BJ (cell line): ENCODE data around the gene GRAP2. TPM values are rescaled to one million over a fixed set of nuclear protein-coding genes. Genes with fewer than 3 reads are reported as not detected.
"Not testable (repeated sequence)": the region's sequence is repeated elsewhere in the genome, so short reads cannot be mapped to it uniquely, and the experiment has no call there.

ENCODE experiments used
- CTCF ChIA-PET: fragments of 350-600 bp; formaldehyde crosslinking; extraction: SDS; loops from one replicate; lab custom pipeline; 2021; ENCODE audit warnings: antibody characterized with exemption, inconsistent platforms; lab: Yijun Ruan, JAX
- POLR2A ChIA-PET: fragments of 300-600 bp; sonication (Branson Sonifier 250); formaldehyde crosslinking; extraction: SDS; loops from one replicate; lab custom pipeline; 2021; ENCODE audit warnings: antibody characterized with exemption; lab: Charles Lee
- DNase-seq: peaks from one replicate; pipeline ENCODE4 v3.0.0-alpha.2; 2011; ENCODE audit warnings: low read depth
- H3K27me3 ChIP-seq: 2 replicates; pipeline ENCODE4 v1.6.0; 2011; ENCODE audit warnings: low read length; ENCODE audit not compliant: control insufficient read depth, insufficient read depth
- H3K36me3 ChIP-seq: 2 replicates; pipeline ENCODE4 v1.5.1; 2011; ENCODE audit warnings: low read length; ENCODE audit not compliant: control insufficient read depth, insufficient read depth
- H3K4me3 ChIP-seq: 2 replicates; pipeline ENCODE4 v1.5.1; 2011; ENCODE audit warnings: low read depth, mild to moderate bottlenecking, control low read depth, low read length
- polyA plus RNA-seq: library from polyadenylated mRNA; depleted of rRNA; stranded (reverse); fragments of >200 nt; gene quantifications from 2 replicates; pipeline ENCODE4 v1.2.3, GENCODE V29; 2011
- TF ChIP-seq, protein P1 (sequence below): IDR thresholded peaks from 2 replicates; pipeline ENCODE4 v1.5.1; 2011; ENCODE audit warnings: low read depth, mild to moderate bottlenecking, control low read depth, inconsistent platforms, low read length, moderate library complexity; ENCODE audit not compliant: insufficient read depth

Gene GRAP2
- polyA plus RNA-seq, 1 experiment, result not detected

DNA sequence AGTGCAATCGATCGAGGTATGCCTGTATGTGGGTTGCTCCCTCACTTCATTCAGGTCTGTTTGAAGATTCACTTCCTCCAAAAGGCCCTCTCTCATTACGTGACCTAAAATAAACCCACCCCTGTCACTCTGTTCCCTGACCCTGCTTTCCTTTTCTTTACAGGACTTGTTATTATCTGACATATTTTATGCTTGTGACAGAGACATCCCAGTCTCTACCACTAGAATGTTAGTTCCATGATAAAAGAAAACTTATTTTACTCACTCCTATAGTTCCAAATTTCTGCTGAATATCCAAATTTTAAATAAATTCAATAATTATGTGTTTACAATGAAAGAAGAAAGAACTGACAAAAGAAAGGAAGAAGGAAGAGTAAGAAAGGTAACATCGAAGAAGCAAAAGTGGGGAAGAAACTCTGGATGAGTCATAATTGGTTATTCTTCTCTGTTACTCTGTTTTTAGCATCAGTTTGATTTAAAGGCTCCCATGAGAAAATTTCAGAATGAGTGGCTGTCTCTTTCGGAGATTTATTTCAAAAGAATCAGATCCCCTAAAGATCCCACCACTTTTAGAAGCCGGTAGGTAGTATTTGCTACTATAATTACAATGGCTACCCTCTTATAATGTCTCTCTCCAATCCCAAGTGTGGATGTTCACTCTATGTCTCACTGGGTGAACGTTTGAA lies 40.8 kb upstream of the GRAP2 start:
- peaks cover 2% of the 10 kb centered on the region; the same call in 1 of the 2 replicates for H3K27me3 ChIP-seq
- ChIA-PET POLR2A (no interaction called here), CTCF (no interaction called here)
- H3K4me3 ChIP-seq, result no peak overlapping the region
- TF ChIP-seq, protein P1, sequence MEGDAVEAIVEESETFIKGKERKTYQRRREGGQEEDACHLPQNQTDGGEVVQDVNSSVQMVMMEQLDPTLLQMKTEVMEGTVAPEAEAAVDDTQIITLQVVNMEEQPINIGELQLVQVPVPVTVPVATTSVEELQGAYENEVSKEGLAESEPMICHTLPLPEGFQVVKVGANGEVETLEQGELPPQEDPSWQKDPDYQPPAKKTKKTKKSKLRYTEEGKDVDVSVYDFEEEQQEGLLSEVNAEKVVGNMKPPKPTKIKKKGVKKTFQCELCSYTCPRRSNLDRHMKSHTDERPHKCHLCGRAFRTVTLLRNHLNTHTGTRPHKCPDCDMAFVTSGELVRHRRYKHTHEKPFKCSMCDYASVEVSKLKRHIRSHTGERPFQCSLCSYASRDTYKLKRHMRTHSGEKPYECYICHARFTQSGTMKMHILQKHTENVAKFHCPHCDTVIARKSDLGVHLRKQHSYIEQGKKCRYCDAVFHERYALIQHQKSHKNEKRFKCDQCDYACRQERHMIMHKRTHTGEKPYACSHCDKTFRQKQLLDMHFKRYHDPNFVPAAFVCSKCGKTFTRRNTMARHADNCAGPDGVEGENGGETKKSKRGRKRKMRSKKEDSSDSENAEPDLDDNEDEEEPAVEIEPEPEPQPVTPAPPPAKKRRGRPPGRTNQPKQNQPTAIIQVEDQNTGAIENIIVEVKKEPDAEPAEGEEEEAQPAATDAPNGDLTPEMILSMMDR, result no peak
- H3K36me3 ChIP-seq, result no peaks in the 10 kb centered on the region
- no peak for DNase-seq

DNA sequence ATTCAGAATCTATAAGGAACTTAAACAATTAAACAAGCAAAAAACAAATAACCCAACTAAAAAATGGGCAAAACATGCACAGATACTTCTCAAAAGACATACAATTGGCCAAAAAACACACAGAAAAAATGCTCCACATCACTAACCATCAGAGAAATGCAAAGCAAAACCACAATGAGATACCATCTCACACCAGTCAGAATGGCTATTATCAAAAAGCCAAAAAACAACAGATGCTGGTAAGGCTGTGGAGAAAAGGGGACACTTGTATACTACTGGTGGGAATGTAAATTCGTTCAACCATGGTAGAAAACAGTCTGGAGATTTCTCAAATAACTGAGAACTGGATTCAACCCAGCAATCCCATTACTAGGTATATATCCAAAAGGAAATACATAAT lies 32.1 kb upstream of the GRAP2 start:
- TF ChIP-seq, protein P1, result no peak
- POLR2A ChIA-PET, result no interaction called here

DNA sequence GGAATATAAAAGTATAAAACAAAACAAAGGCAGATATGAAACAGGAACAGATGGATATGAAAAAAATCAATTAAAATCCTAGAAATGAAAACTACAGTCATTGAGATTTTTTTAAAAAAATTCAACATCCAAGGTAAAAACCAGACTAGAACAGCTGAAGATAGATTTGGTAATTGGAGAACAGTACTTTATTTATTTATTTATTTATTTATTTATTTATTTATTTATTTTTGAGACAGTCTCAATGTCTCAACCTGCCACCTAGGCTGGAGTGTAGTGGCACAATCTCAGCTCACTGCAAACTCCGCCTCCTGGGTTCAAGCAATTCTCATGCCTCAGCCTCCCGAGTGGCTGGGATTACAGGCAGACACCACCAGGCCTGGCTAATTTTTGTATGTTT lies 31.1 kb upstream of the GRAP2 start:
- CTCF ChIA-PET, H3K27me3 ChIP-seq, POLR2A ChIA-PET, DNase-seq, H3K36me3 ChIP-seq, H3K4me3 ChIP-seq: not testable (repeated sequence)

More for the DNA sequence above, 32.1 kb upstream of the GRAP2 start:
- H3K36me3 ChIP-seq, result no peaks in the 10 kb centered on the region
- no peak for DNase-seq
- no peaks in the 10 kb centered on the region; the same call in 1 of the 2 replicates for H3K27me3 ChIP-seq
- no peak overlapping the region for H3K4me3 ChIP-seq
- CTCF ChIA-PET, result no interaction called here

DNA sequence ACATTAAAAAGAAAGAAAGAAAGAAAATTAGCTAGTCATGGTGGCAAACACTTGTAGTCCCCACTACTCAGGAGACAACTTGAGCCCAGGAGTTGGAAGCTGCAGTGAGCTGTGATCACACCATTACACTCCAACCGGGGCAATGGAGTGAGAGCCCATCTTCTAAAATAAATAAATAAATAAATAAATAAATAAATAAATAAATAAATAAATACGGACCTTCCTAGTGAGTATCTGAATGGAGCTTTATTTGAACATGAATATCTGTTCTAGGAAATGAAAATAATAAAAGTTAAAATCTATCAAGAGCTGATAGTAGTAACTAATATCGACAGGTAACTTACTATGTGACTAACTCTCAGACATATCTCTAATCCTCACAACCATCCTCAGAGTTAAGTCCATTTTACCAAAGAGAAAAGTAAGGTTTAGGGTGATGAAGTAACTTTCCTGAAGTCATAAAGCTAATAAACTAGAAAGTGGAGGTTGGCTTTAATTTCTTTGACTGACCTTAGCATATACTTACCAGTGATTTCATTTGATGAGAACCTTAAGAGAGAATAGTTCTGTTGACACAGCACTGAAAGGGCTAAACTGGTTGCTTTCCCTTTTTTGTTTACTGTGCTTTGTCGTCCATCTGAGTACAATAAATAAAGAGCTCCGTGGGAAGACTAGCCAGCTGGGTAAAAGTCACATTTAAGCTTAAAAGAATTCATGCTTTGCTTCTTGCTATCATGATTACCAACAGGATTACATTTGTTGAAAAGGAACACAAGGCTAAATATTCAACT lies 29.7 kb upstream of the GRAP2 start:
- Histone ChIP-seq H3K4me3 (no peak overlapping the region), H3K36me3 (no peaks in the 10 kb centered on the region), H3K27me3 (no peaks in the 10 kb centered on the region)
- TF ChIP-seq, protein P1, result no peak
- no peak for DNase-seq
- CTCF ChIA-PET, result interaction anchor here (1.3 kb wide), 1 partner anchor 9 kb away, joined by 3 read pairs; no protein-coding TSS in a partner anchor
- POLR2A ChIA-PET, result no interaction called here

DNA sequence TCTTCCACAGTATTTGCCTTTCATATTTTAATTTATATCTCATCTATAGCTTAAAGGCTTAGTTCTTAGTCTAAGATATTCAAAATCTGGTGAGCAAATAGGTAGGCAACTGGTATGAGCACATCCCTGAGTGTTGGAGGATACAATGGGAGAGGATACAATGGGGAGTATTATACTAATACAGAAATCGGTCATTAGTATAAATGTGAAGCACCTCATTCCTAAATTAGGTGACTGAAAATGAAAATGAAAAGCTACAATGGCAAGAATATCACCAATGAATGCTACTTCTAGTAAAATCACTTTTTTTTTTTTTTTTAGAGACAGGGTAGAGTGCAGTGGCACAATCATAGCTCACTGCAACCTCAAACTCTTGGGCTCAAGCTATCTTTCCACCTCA lies 28.3 kb upstream of the GRAP2 start:
- ChIA-PET POLR2A (no interaction called here), CTCF (interaction anchor here (1.3 kb wide), 1 partner anchor 8 kb away, joined by 3 read pairs; no protein-coding TSS in a partner anchor)
- H3K27me3 ChIP-seq, result peaks cover 2% of the 10 kb centered on the region; the same call in 1 of the 2 replicates
- no peak for DNase-seq
- TF ChIP-seq, protein P1, result no peak
- H3K36me3 ChIP-seq, result no peaks in the 10 kb centered on the region
- H3K4me3 ChIP-seq, result no peak overlapping the region
